A549 (cell line): ENCODE results near the gene SURF2. TPM values are rescaled to one million over a fixed set of nuclear protein-coding genes. Genes with fewer than 3 reads are reported as not detected.

ENCODE experiments used
- ATAC-seq, 2 experiments: fragments of 200-7000 bp in 1 of 2; fragments of >200 bp in 1 of 2; cut with Nextera tagmentation in 1 of 2; cut with Tn5 transposase in 1 of 2; 3 replicates each; pipeline versions ENCODE4 v1.8.0 to v1.9.1; 2018 to 2020; ENCODE audit warnings: mild to moderate bottlenecking in 1 of 2, moderate library complexity in 1 of 2
- CTCF ChIA-PET: fragments of 300-600 bp; sonication (Branson Sonifier 250); formaldehyde crosslinking; extraction: SDS; loops from one replicate; lab custom pipeline; 2021; ENCODE audit warnings: antibody characterized with exemption, inconsistent platforms; lab: Yijun Ruan, JAX
- POLR2A ChIA-PET: fragments of 350-600 bp; formaldehyde crosslinking; extraction: SDS; loops from one replicate; lab custom pipeline; 2021; ENCODE audit warnings: antibody characterized with exemption, inconsistent platforms; lab: Yijun Ruan, JAX
- DNase-seq, 2 experiments: peaks; one replicate each; pipeline versions ENCODE4 v3.0.0 to v3.0.0-alpha.2; 2011 to 2016; ENCODE audit warnings: low read depth in 1 of 2, low spot score in 1 of 2
- FAIRE-seq: peaks from 2 replicates; lab custom pipeline; 2011; peaks lifted over from hg19 to GRCh38; lab: Jason Lieb, UNC
- H3K27ac ChIP-seq, 2 experiments: fragments of >200 bp; sonication (Bioruptor Twin); formaldehyde crosslinking; 3 replicates each; pipeline ENCODE4 v1.5.1; 2016 to 2017
- H3K4me1 ChIP-seq: fragments of >200 bp; sonication (Bioruptor Twin); formaldehyde crosslinking; 3 replicates; pipeline ENCODE4 v1.6.1; 2016
- H3K4me2 ChIP-seq: fragments of >200 bp; sonication (Bioruptor Twin); formaldehyde crosslinking; 3 replicates; pipeline ENCODE4 v1.6.1; 2016
- H3K4me3 ChIP-seq: fragments of >200 bp; sonication (Bioruptor Twin); formaldehyde crosslinking; 3 replicates; pipeline ENCODE4 v1.5.1; 2016
- H3K9me3 ChIP-seq: fragments of >200 bp; sonication (Bioruptor Twin); formaldehyde crosslinking; 3 replicates; pipeline ENCODE4 v1.6.1; 2016
- ATOH8 ChIP-seq: fragments of 250-450 bp; sonication (Bioruptor Pico); IDR thresholded peaks from 2 replicates; pipeline ENCODE4 v1.5.0; 2020; ENCODE audit warnings: low read depth, mild to moderate bottlenecking, moderate library complexity
- CTCF ChIP-seq: fragments of >200 bp; sonication (Bioruptor Twin); formaldehyde crosslinking; IDR thresholded peaks from 3 replicates; pipeline ENCODE4 v1.5.1; 2016
- EHMT2 ChIP-seq: fragments of 200-600 bp; sonication (generic); IDR thresholded peaks from 2 replicates; pipeline ENCODE4 v1.6.1; 2016; ENCODE audit warnings: antibody characterized with exemption, low read depth, mild to moderate bottlenecking, moderate library complexity
- ELK1 ChIP-seq: fragments of 150-350 bp; IDR thresholded peaks from 2 replicates; pipeline ENCODE4 v1.6.1; 2014; ENCODE audit warnings: low read depth, mild to moderate bottlenecking, low read length
- FOSL2 ChIP-seq, 2 experiments: fragments of 450-650 bp in 1 of 2; fragments of >200 bp in 1 of 2; sonication (Bioruptor Twin) in 1 of 2; formaldehyde crosslinking; IDR thresholded peaks; 2 replicates each; pipeline versions ENCODE4 v1.5.0 to v1.6.1; 2016 to 2020; ENCODE audit warnings: mild to moderate bottlenecking in 1 of 2, moderate library complexity in 1 of 2
- HDAC2 ChIP-seq: fragments of 200-600 bp; sonication (generic); IDR thresholded peaks from 2 replicates; pipeline ENCODE4 v1.6.1; 2016
- MAFK ChIP-seq: fragments of 450-650 bp; IDR thresholded peaks from 2 replicates; pipeline ENCODE4 v1.6.1; 2014; ENCODE audit not compliant: partially characterized antibody
- MYC ChIP-seq: IDR thresholded peaks from 2 replicates; pipeline ENCODE4 v1.6.1; 2012; ENCODE audit warnings: mild to moderate bottlenecking, inconsistent platforms, low read length, improper control_type of control experiment, borderline replicate concordance
- NFE2L2 ChIP-seq: fragments of 150-350 bp; conservative IDR thresholded peaks from 2 replicates; pipeline ENCODE4 v1.6.1; 2014; ENCODE audit warnings: low read length
- RNF2 ChIP-seq: fragments of 200-600 bp; sonication (generic); IDR thresholded peaks from 2 replicates; pipeline ENCODE4 v1.6.1; 2016; ENCODE audit warnings: low read depth, mild to moderate bottlenecking, antibody characterized with exemption, moderate library complexity, borderline replicate concordance
- TFCP2L1 ChIP-seq: fragments of 250-450 bp; sonication (Bioruptor Pico); IDR thresholded peaks from 2 replicates; pipeline ENCODE4 v1.5.0; 2021; ENCODE audit warnings: mild to moderate bottlenecking
- WGBS: methylation state at CpG from one replicate; pipeline ENCODE4 v1.1.6; 2017; ENCODE audit errors: missing lambda C conversion rate; 5-methylcytosine and 5-hydroxymethylcytosine counted together
- polyA plus RNA-seq, 4 experiments: library from polyadenylated mRNA; depleted of rRNA in 3 of 4; stranded (reverse); fragments of >200 nt; fragmentation: RNase III in 1 of 4; extraction: RNeasy Plus Mini Kit Qiagen cat#74134 plus additional on column Dnase treatment in 1 of 4; gene quantifications; 2 replicates in 3 of 4; 3 replicates in 1 of 4; pipeline ENCODE4 v1.2.3, GENCODE V29; 2011 to 2017

Gene SURF2
- polyA plus RNA-seq, 2 of the 4 experiments (the other 2 are of a cell fraction) = 25.2 to 34.9 TPM

GRCh38 chr9:133374612-133375115 is 18.3 kb downstream of the SURF2 start:
- peak overlapping the region; percentile 97 to 99 for H3K27ac ChIP-seq
- ATAC-seq (no peak), DNase-seq (no peak), FAIRE-seq (no peak)
- TF ChIP-seq MYC = no peak
- no peak for TF ChIP-seq FOSL2 (IDR thresholded peaks at IDR 0.05)
- TF ChIP-seq FOSL2 (CRISPR knock-in tag; IDR thresholded peaks at IDR 0.05) = peak; percentile 45; the same call in 1 of the 2 replicates
- peak overlapping the region; percentile 100 for H3K4me3 ChIP-seq
- POLR2A ChIA-PET = interaction anchor here (1.4 kb wide), 1 partner anchor 27 kb away, joined by 7 read pairs; the partner anchor contains the start of genes MED22 and RPL7A
- 12% methylated on average over 12 of the region's 12 CpGs for WGBS
- CTCF ChIA-PET = interaction anchor here (0.6 to 1.7 kb wide), 7 partner anchors 8 to 620 kb away, joined by 3 to 9 read pairs (median 4); no protein-coding TSS in a partner anchor
- peak overlapping the region; percentile 93 for H3K4me2 ChIP-seq
- H3K4me1 ChIP-seq = peaks cover 25% of the 10 kb centered on the region
- H3K9me3 ChIP-seq = no peaks in the 10 kb centered on the region

GRCh38 chr9:133375116-133375723 is 18.9 kb downstream of the SURF2 start:
- peak; percentile 47 to 71 for DNase-seq
- CTCF ChIA-PET = interaction anchor here (1.5 to 1.7 kb wide), 4 partner anchors 9 to 620 kb away, joined by 4 to 9 read pairs (median 6); no protein-coding TSS in a partner anchor

More at GRCh38 chr9:133375116-133375723, 18.9 kb downstream of the SURF2 start:
- under 1% methylated on average over 15 of the region's 39 CpGs for WGBS
- peak; percentile 35 to 43 for ATAC-seq
- peak overlapping the region; percentile 93 for H3K4me2 ChIP-seq
- TF ChIP-seq MAFK (no peak), TFCP2L1 (no peak), ATOH8 (CRISPR knock-in tag) (no peak), ELK1 (no peak), HDAC2 (no peak), NFE2L2 (no peak), RNF2 (no peak), EHMT2 (no peak), CTCF (peak; percentile 45)
- TF ChIP-seq, all 56 proteins: peak for 1
- Histone ChIP-seq H3K4me3 (peak overlapping the region; percentile 100), H3K9me3 (no peaks in the 10 kb centered on the region), H3K27ac (peak overlapping the region; percentile 97 to 99), H3K4me1 (peaks cover 23% of the 10 kb centered on the region)
- FAIRE-seq = no peak
- POLR2A ChIA-PET = interaction anchor here (1.4 kb wide), 1 partner anchor 27 kb away, joined by 7 read pairs; the partner anchor contains the start of genes MED22 and RPL7A
